Upper lobe of left lung (tissue), 6 donors: Measurements from ENCODE around the gene DENND5B. TPM values are rescaled to one million over a fixed set of nuclear protein-coding genes. Genes with fewer than 3 reads are reported as not detected.

Source experiments
- ATAC-seq, 2 donors: fragments of 200-7000 bp; cut with Tn5 transposase; one replicate each; pipeline ENCODE4 v1.9.1; 2022; ENCODE audit warnings: mild to moderate bottlenecking in 2 of 2, moderate library complexity in 2 of 2; ENCODE audit not compliant: low FRiP score in 2 of 2
- DNase-seq, 2 donors: peaks; one replicate each; pipeline ENCODE4 v3.0.0-alpha.2; 2019 to 2020
- H3K27ac ChIP-seq, 4 donors: fragments of 200-600 bp; sonication (generic); one replicate each; pipeline ENCODE4 v1.5.1; 2016 to 2019
- H3K27me3 ChIP-seq, 4 donors: fragments of 200-600 bp; sonication (generic); one replicate each; pipeline ENCODE4 v1.5.1; 2017 to 2019
- H3K36me3 ChIP-seq, 4 donors: fragments of 200-600 bp; sonication (generic); one replicate each; pipeline ENCODE4 v1.5.1; 2016 to 2019
- H3K4me1 ChIP-seq, 4 donors: fragments of 200-600 bp; sonication (generic); one replicate each; pipeline ENCODE4 v1.5.1; 2018 to 2019
- H3K4me3 ChIP-seq, 4 donors: fragments of 200-600 bp; sonication (generic); one replicate each; pipeline ENCODE4 v1.5.1; 2017 to 2019; ENCODE audit warnings: mild to moderate bottlenecking in 2 of 4, moderate library complexity in 1 of 4
- H3K9me3 ChIP-seq, 4 donors: fragments of 200-600 bp; sonication (generic); one replicate each; pipeline ENCODE4 v1.5.1; 2018 to 2019
- CTCF ChIP-seq, 6 experiments: fragments of 450-650 bp in 4 of 6; fragments of 200-600 bp in 2 of 6; sonication (generic) in 2 of 6; IDR thresholded peaks; one replicate each; pipeline ENCODE4 v1.5.1; 2016 to 2019; ENCODE audit warnings: antibody characterized with exemption in 6 of 6
- EP300 ChIP-seq, 4 donors: sonication (generic); formaldehyde crosslinking; IDR thresholded peaks; one replicate each; pipeline ENCODE4 v1.5.1; 2017; ENCODE audit warnings: antibody characterized with exemption in 4 of 4, control low read depth in 2 of 4
- POLR2A ChIP-seq, 4 donors: fragments of 450-650 bp; IDR thresholded peaks; one replicate each; pipeline ENCODE4 v1.5.1; 2016 to 2017; ENCODE audit warnings: antibody characterized with exemption in 4 of 4, mild to moderate bottlenecking in 2 of 4
- POLR2AphosphoS5 ChIP-seq, 2 donors: sonication (generic); formaldehyde crosslinking; IDR thresholded peaks; one replicate each; pipeline ENCODE4 v1.5.1; 2017; ENCODE audit warnings: antibody characterized with exemption in 2 of 2
- WGBS, 2 donors: methylation state at CpG; one replicate each; pipeline ENCODE4 v1.1.5; 2017 to 2018; 5-methylcytosine and 5-hydroxymethylcytosine counted together
- total RNA-seq, 6 donors: library from RNA; depleted of rRNA in 4 of 6; stranded (reverse); fragments of >200 nt in 4 of 6; gene quantifications; one replicate each; pipeline versions ENCODE4 v1.1.0 to v1.2.1, GENCODE V29; 2016 to 2021
- donor health status: DM: no; HTN: no; CAD: no; lungs with moderate emphysema.
- donor health status: DM: no; HTN: yes; CAD: no; lungs with severe emphysema.

The DENND5B gene
- total RNA-seq, 6 donors from 2014 or later = 4.1 to 12.6 (median 5.8) TPM

- Histone ChIP-seq H3K27me3 (no peaks in the 10 kb centered on the region), H3K4me1 (no peaks in the 10 kb centered on the region), H3K9me3 (no peaks in the 10 kb centered on the region), H3K4me3 (no peak overlapping the region), H3K36me3 (no peaks in the 10 kb centered on the region), H3K27ac (no peak overlapping the region)
- WGBS, 2 donors = 33 to 39% methylated on average over 9 of the region's 9 CpGs
- DNase-seq = no peak
- ATAC-seq = no peak
- TF ChIP-seq EP300 (IDR thresholded peaks at IDR 0.05) (no peak), CTCF (IDR thresholded peaks at IDR 0.05) (no peak), POLR2AphosphoS5 (IDR thresholded peaks at IDR 0.05) (no peak), POLR2A (IDR thresholded peaks at IDR 0.05) (no peak)
Measured at GRCh38 chr12:31346267-31346666, 244.7 kb downstream of the DENND5B start.

- Histone ChIP-seq H3K36me3 (no peaks in the 10 kb centered on the region), H3K27ac (no peak overlapping the region), H3K4me1 (no peaks in the 10 kb centered on the region), H3K9me3 (no peaks in the 10 kb centered on the region), H3K27me3 (no peaks in the 10 kb centered on the region), H3K4me3 (no peak overlapping the region)
- no peak for TF ChIP-seq POLR2AphosphoS5 (IDR thresholded peaks at IDR 0.05)
- TF ChIP-seq POLR2A (IDR thresholded peaks at IDR 0.05) = no peak
- TF ChIP-seq EP300 (IDR thresholded peaks at IDR 0.05) = no peak
- TF ChIP-seq CTCF (IDR thresholded peaks at IDR 0.05) = no peak
- WGBS, 2 donors = 87% methylated on average over 8 of the region's 8 CpGs
- DNase-seq (no peak), ATAC-seq (no peak)
Measured at GRCh38 chr12:31343139-31343538, 247.8 kb downstream of the DENND5B start.

- H3K4me1 ChIP-seq = no peaks in the 10 kb centered on the region
- no peak for TF ChIP-seq CTCF (IDR thresholded peaks at IDR 0.05)
- no peak for TF ChIP-seq POLR2A (IDR thresholded peaks at IDR 0.05)
- no peak for TF ChIP-seq POLR2AphosphoS5 (IDR thresholded peaks at IDR 0.05)
- TF ChIP-seq EP300 (IDR thresholded peaks at IDR 0.05) = no peak
- no peak overlapping the region for H3K27ac ChIP-seq
- H3K27me3 ChIP-seq = no peaks in the 10 kb centered on the region
- no peaks in the 10 kb centered on the region for H3K9me3 ChIP-seq
- DNase-seq (no peak), ATAC-seq (no peak)
- 74 to 87% methylated on average over 1 of the region's 1 CpG for WGBS, 2 donors
- no peaks in the 10 kb centered on the region for H3K36me3 ChIP-seq
- no peak overlapping the region for H3K4me3 ChIP-seq
Measured at GRCh38 chr12:31342286-31342685, 248.7 kb downstream of the DENND5B start.

- no peaks in the 10 kb centered on the region for H3K27me3 ChIP-seq
- no peak for TF ChIP-seq POLR2A (IDR thresholded peaks at IDR 0.05)
- TF ChIP-seq POLR2AphosphoS5 (IDR thresholded peaks at IDR 0.05) = no peak
- TF ChIP-seq CTCF (IDR thresholded peaks at IDR 0.05) = no peak
- TF ChIP-seq EP300 (IDR thresholded peaks at IDR 0.05) = no peak
- no peak overlapping the region for H3K27ac ChIP-seq
- DNase-seq = no peak
- 76 to 79% methylated on average over 8 to 10 of the region's 10 CpGs for WGBS, 2 donors
- no peaks in the 10 kb centered on the region for H3K4me1 ChIP-seq
- H3K9me3 ChIP-seq = no peaks in the 10 kb centered on the region
- H3K36me3 ChIP-seq = no peaks in the 10 kb centered on the region
- ATAC-seq = no peak
- no peak overlapping the region for H3K4me3 ChIP-seq
Measured at GRCh38 chr12:31339831-31340622, 250.9 kb downstream of the DENND5B start.

- no peaks in the 10 kb centered on the region for H3K36me3 ChIP-seq
- WGBS, 2 donors = 59 to 70% methylated on average over 4 of the region's 4 CpGs
- H3K4me3 ChIP-seq = no peak overlapping the region
- H3K27ac ChIP-seq = no peak overlapping the region
- no peaks in the 10 kb centered on the region for H3K4me1 ChIP-seq
- TF ChIP-seq POLR2AphosphoS5 (IDR thresholded peaks at IDR 0.05) = no peak
- TF ChIP-seq CTCF (IDR thresholded peaks at IDR 0.05) = no peak
- TF ChIP-seq EP300 (IDR thresholded peaks at IDR 0.05) = no peak
- no peak for TF ChIP-seq POLR2A (IDR thresholded peaks at IDR 0.05)
- no peaks in the 10 kb centered on the region for H3K9me3 ChIP-seq
- no peak for DNase-seq
- H3K27me3 ChIP-seq = no peaks in the 10 kb centered on the region
- no peak for ATAC-seq
Measured at GRCh38 chr12:31337952-31338351, 253.0 kb downstream of the DENND5B start.
